ENCODE results near the gene CYP4F2.
"Not testable (repeated sequence)": the region's sequence is repeated elsewhere in the genome, so short reads cannot be mapped to it uniquely, and the experiment has no call there.

The CYP4F2 gene

DNA sequence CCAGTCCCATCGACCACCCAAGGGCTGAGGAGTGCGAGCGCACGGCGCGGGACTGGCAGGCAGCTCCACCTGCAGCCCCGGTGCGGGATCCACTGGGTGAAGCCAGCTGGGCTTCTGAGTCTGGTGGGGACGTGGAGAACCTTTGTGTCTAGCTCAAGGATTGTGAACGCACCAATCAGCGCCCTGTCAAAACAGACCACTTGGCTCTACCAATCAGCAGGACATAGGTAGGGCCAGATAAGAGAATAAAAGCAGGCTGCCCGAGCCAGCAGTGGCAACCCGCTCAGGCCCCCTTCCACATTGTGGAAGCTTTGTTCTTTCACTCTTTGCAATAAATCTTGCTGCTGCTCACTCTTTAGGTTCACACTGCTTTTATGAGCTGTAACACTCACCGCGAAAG, 2.2 kb upstream of the CYP4F2 start:
- DNase-seq (ENCODE audit: low read depth in 2 of 2): not testable (repeated sequence)

DNA sequence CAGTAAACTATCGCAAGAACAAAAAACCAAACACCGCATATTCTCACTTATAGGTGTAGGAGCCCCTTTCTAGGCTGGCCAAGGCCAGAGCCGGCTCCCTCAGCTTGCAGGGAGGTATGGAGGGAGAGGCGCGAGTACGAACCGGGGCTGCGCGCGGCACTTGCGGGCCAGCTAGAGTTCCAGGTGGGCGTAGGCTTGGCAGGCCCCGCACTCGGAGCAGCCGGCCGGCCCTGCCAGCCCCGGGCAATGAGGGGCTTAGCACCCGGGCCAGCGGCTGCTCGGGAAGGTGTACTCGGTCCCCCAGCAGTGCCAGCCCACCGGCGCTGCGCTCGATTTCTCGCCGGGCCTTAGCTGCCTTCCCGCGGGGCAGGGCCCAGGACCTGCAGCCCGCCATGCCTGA, 1.7 kb upstream of the CYP4F2 start:
- not testable (repeated sequence) for DNase-seq (ENCODE audit: low read depth in 2 of 2)

DNA sequence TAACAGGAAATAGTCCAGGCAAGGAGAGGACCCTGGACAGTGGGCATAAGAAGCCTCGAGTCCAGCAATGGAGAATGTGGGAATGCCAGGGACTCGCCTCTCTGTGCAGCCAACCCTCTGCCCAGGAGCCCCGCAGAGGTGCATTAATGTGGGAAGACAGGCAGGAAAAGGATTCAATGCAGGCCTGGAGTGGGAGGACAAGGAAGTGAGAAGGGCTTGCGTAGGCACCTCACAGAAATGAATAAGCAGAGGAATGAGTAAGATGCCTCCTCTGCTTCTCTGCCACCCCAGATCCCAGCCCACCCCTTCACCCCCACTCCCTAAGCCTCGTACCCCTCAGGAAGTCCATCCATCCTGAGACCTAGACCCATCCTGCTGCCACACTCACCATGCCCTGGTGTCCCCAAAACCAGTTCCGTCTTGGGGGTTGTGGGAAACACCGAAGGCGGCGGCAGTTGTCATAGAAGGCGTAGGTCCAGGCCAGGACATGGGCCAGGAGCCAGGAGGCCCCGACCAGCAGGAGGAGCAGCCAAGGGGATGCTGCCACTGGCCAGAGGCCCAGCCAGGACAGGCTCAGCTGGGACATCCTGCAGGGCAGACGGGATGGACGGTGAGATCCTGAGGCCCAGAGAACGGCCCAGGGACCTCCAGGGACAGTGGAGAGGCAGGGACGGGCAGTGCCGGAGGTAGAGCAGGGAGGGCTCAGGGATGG, 692 bp downstream of the CYP4F2 start:
- DNase-seq (ENCODE audit: low read depth in 2 of 2): no peak

DNA sequence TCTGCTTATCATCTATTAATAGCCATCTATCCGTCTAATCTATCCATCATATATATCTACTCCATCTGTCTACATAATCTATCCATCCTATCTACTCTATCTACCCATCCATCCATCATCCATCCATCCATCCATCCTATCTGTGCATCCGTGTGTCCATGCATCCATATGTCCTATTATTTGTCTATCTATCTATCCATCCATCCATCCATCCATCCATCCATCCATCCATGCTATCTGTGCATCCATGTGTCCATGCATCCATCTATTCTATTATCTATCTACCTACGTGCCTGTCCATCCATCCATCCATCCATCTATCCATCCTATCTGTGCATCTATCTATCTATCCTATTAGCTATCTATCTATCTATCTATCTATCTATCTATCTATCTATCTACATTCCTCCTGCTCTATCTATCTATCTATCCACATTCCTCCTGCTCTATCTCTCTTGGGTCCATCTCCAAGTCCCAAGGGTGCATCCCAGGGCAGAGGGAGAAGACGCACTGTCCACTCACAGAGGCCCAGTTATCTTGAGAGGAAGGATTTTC, 1.9 kb downstream of the CYP4F2 start:
- no peak for DNase-seq (ENCODE audit: low read depth in 2 of 2)

DNA sequence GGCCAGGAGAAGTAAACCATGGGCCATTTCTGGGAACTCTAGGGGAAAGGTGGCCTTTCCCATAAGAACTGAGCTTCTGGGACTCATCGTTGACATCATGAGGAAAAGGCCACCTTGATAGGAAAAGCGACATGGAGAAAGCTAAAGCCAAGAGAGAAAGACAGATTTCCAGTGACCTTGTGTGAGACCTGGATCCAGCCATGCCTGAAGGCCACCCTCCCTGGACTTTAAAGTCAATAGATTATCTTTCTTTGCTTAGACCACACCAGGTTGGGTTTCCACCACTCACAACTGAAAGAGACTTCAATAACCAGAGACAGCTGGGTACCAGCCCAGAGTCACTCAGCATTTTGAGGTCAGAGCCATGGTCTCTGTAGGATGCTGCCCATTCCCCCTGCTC, 3.5 kb downstream of the CYP4F2 start:
- DNase-seq (ENCODE audit: low read depth in 2 of 2): no peak

DNA sequence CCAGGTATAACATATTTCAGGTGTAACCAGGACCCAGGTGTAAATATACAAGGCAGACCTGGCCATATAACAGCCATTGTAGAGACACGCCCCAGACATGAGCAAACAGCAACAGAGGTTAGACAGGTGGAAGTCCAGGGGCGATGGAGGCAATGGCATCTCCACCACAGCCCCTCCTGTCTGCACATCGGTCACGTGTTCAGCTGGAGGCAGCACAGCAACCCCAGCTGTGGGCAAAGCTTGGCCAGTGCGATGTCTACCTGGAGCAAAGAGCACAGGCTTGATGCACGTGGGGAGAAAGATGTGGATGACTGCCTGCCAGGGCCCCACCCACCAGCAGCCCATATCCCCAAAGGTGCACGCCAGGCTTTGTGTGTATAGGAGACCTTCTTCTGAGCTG, 4.4 kb downstream of the CYP4F2 start:
- DNase-seq (ENCODE audit: low read depth in 2 of 2): no peak

DNA sequence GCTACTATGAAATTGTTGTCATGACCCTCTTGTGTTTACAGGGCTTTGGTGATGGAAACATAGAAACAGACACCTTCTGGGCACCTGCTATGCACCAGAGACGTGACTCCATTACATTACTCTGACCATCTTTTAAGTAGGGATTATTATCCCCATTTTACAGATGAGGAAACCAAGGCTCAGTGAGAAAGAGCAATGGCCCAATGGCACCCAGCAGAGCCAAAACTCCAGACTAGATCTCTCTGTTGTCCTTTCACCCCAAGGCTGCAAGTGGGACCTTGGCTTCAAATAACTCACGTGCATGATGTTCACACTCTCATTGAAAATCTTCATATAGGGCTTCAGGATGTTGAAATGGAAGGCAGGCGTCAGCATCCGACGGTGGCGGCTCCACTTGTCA, 5.9 kb downstream of the CYP4F2 start:
- DNase-seq (ENCODE audit: low read depth in 2 of 2): no peak

DNA sequence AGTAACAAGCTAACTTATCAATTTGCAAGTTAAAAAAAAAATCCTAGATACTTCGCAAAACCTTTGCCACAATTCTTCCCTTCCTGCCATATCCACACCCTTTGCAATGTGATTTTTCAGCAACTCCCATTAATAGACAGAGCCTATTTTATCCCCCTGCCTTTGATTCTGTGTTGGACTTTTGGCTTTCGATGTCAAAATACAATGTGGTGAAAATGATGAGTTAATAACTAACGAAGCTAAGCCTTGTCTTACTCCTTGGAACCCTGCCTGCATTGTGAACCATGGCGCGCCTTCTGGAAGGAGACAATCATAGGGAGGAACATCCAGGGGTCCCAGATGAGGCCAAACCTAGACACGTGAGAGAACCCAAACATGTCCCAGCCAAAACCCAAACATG, 6.4 kb downstream of the CYP4F2 start:
- no peak for DNase-seq (ENCODE audit: low read depth in 2 of 2)

DNA sequence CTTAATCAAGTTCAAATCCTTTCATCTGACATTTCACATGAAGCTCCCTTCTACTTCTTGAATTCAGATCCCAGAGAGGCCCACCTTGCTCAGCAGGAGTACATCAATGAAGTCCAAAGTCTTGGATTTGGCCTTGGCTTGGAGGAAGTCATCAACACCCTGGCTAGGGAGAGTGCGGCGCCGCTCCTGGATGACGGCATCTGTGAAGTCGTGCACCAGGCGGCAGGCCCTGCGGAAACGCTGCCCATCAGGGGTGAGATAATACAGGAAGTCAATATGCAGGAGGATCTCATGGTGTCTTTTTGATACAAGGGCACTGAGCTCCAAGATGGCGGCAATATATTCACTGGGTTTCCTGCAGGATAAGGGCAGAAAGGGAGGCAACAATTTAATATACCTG, 8.5 kb downstream of the CYP4F2 start:
- not testable (repeated sequence) for DNase-seq (ENCODE audit: low read depth in 2 of 2)

DNA sequence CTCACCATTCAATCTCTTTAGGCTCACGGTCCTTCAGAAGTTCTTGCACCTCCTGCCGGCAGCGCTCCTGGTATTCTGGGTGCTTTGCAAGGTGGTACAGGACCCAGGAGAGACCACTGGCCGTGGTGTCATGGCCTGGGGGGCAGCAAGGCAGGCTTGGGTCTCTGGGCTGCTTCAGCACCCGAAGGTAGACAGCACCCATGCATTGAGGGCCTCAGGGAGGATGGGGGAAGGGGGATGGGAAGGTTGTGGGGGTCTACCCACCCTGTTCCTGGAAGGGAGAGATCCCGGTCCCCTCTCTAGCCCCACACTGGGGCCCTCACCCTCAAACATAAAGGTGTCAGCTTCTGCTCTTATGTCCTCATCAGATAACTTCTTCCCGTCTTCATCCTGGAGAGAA, 12.0 kb downstream of the CYP4F2 start:
- no peak for DNase-seq (ENCODE audit: low read depth in 2 of 2)

DNA sequence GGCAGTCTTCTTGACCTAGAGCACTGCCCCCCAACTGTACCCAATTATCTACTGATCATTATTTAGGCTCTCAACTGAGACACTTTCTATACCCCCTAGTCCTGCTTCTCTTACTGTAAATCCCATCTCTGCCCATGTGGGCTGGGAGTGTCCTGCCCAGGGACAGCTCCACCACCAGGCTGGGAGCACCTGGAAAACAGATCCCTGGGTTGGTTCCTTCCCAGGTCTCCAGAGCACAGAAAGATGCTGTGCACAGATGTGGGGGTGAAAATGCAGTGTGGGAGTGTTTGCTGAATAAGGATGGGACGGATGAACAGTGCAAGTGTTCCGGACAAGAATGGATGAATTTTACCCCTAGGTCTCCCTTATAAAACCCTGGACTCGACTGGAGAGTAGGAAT, 12.7 kb downstream of the CYP4F2 start:
- no peak for DNase-seq (ENCODE audit: low read depth in 2 of 2)

DNA sequence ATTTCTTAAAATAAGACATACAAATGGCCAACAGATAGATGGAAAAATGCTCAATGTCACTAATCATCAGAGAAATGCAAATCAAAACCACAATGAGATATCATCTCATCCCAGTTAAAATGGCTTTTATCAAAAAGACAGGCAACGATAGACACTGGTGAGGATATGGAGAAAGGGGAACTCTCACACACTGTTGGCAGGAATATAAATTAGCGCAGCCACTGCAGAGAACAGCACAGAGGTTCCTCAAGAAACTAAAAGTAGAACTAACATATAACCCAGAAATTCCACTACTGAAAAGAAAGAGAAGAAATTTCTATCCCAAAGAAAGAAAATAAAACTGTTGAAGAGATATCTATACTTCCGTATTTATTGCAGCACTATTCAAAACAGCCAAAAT, 14.5 kb downstream of the CYP4F2 start:
- not testable (repeated sequence) for DNase-seq (ENCODE audit: low read depth in 2 of 2)

DNA sequence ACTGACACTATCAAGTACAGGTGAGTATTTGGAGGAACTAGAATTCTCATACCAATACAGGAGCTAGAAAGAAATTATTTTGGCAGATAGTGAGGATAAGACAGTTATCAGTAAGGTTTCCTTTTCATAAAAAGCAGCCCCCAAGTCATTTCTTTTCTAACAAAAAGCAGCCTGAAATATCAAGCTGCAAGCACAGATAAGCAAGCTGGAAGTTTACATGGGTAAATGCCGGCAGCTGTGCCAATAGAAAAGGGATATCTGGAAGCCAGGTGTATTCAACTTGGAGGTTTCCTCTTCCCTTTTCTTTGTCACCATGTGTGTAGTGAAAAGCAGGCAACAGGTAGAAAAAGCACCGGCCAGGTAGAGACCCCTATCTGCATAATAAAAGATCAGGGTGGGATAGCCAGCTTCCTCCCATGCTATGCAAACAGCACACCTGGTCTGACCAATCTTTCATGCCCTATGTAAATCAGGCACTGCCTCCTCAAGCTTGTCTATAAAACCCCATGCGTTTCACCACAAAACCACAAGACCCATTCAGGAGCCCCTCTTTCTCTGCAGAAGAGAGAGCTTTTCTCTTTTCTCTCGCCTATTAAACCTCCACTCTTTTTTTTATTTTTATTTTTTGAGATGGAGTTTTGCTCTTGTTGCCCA, 22.9 kb downstream of the CYP4F2 start:
- no peak for DNase-seq (ENCODE audit: low read depth in 2 of 2)

DNA sequence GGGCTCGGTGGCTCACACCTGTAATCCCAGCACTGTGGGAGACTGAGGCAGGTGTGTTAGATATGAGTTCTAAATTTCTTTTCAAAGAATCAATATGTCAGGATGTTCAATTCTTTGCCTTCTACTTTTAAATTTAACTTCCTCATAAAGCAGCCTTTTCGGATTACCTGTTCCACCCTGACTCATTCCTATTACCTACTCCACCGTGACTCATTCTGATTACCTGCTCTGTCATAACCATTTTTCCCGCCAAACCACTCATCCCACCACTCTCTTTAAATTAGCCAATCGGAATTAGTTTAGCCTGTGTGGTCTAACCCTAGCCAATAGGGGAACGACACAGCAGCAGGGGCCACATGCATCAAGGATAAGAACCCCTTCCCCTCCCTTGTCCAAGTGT, 24.1 kb downstream of the CYP4F2 start:
- DNase-seq (ENCODE audit: low read depth in 2 of 2): not testable (repeated sequence)

DNA sequence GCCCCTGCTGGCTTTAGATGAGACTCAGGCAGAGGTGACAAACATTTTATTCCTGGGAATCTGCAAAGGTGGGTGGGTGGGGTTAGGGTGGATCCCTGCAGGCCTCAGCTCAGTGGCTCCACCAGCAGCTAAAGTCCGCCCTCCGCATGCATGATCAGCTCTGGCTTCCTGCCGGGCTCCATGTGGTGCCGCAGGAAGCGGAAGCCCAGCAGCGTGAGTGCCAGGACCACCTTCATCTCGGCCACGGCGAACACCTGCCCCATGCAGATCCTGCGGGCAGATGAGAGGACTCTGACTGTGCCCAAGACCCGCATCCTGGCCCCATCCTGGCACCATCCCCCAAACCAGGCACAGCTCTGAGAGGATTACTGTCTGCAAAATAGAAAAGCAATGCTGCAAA, 26.3 kb downstream of the CYP4F2 start:
- no peak for DNase-seq (ENCODE audit: low read depth in 2 of 2)

DNA sequence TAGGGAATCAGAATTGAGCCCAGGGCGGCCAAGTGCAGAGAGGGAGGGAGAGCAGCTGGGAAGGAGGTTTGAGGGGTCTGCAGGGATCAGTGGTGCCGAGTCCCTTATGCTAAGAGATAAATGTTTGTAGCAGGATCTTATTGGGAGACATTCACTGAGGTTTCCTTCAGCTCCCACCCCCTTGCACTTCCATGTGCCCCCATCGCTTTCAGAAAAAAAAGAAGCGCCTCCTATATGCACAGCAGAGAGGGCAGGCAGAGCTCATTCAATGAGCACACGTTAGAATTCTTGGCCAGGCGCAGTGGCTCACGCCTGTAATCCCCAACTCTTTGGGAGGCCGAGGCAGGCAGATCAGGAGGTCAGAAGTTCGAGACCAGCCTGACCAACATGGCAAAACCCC, 28.0 kb downstream of the CYP4F2 start:
- DNase-seq (ENCODE audit: low read depth in 2 of 2): no peak

DNA sequence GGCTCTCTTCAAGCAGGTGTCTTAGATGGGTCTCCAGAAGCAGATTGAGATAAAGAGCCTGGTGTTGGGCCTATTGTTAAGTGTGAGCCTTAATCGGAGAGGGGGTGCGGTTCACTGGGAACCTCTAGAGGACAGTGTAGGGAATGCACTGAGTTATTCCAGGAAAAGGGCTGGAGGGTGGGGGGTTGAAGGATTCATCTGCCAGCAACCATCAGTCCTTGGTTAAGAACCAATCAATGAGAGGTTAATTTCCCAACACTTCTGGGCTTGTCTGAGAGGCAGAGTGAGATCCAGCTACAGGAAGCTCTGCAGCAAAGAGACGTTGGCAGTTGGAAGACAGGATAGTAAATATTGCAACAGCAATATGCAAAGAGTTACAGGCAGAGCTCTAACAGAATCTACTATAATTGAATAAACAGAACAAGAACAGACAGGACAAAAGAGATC, 28.7 kb downstream of the CYP4F2 start:
- DNase-seq (ENCODE audit: low read depth in 2 of 2): peak in 1 of 2 donors; percentile 21

DNA sequence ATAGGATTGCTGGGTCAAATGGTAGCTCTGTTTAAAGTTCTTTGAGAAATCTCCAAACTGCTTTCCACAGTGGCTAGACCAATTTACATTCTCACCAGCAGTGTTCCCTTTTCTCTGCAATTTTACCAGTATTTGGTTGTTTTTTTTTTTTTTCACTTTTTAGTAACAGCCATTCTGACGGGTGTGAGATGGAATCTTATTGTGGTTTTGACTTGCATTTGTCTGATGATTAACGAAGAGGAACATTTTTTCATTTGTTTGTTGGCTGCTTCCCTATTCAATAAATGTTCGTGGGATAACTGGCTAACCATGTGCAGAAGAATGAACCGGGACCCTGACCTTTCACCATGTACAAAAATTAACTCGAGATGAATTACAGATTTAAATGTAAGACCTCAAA, 31.2 kb downstream of the CYP4F2 start:
- DNase-seq (ENCODE audit: low read depth in 2 of 2): no peak

DNA sequence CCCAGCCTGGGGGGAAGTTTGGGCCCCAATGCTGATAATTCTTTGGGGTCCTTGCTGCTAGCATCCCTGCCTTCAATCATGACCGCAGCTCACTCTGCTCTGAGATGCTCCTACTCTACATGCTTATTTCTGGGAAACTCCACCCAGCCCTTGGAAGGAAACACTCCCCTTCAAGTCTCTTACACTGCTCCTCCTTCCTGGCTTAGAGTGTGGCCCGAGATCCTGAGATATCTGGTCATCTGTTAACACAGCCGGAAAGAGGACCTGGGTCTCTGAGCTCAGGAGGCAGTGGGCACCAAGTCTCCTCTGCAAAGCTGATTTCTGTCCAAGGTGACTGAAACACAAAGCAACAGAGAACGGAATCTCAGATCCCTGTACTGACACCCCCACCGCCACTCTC, 33.0 kb downstream of the CYP4F2 start:
- DNase-seq (ENCODE audit: low read depth in 2 of 2): no peak

DNA sequence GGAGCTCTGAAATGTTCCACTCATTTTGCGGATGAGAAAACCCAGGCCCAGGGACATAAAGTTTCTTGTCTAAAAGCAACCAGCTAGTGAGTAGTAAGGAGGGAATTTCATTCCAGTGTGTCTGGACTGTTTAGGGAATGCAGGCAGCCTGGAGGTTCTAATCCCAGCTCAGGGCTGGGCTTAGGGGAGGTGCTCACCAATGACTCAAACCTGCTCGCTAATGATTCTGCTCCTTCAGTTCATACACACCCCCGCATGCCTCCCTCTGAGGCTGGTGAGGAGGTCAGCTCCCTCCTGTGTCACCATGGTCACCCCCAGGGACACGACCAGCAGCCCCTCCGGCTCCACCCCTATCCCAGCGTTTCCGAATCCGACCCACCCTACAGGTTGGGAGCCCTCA, 34.6 kb downstream of the CYP4F2 start:
- no peak for DNase-seq (ENCODE audit: low read depth in 2 of 2)

DNA sequence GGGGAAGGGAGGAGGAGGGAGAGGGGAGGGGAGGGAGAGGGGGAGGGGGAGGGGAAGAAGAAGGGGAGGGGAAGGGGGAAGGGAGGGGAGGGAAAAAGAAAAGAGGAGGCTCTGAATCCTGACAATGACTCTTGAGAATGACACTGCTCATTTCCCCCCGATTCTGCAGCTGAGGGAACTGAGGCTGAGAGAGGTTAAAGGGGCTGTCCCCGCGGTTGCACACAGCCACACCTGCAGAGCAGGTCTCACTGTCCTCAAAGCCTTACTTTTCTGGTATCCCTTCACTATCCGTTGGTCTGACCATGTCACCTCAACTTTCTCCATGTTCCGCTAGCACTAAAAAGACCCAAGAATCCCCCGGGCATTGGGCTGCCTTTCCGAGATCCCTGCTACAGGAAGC, 35.4 kb downstream of the CYP4F2 start:
- no peak for DNase-seq (ENCODE audit: low read depth in 2 of 2)

DNA sequence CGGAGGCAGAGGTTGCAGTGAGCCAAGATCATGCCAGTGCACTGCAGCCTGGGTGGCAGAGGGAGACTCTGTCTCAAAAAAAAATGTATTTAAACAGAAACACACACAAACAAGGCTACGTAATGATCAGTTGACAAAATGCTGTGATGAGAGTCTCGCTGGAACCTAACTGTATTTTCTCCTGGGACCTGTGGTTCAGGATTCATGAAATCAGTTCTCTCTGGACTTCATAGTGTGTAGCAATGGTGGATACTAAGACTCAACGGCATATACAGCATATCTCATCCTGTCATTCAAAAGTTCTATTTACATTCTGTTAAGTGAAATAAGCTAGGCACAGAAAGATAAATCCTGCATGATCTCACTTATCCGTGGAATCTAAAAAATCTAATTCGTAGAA, 37.4 kb downstream of the CYP4F2 start:
- DNase-seq (ENCODE audit: low read depth in 2 of 2): no peak

DNA sequence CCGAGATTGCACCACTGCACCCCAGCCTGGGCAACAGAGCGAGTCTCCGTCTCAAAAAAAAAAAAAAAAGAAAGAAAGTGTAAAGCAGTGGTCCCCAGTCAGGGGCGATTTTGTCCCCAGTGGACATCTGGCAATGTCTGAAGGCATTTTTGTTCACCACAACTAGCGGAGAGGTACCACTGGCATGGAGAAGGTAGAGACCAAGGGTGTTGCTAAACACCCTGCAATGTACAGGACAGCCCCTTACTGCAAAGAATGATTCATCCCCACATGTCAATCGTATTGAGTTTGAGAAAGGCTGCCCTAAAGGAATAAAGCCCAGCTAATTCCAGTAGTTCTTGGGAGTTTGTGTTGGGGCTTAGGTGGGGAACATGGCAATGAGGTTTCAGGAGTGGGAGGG, 38.7 kb downstream of the CYP4F2 start:
- no peak for DNase-seq (ENCODE audit: low read depth in 2 of 2)
